NCI-H1105 treated with DMSO at 0.1 percent for 48 hours (cell line): ENCODE data around the gene LYPD1.
A peak's percentile ranks its signal among the peaks of the same experiment; 100 is the strongest.

Source experiments
- DNase-seq: peaks from one replicate; lab custom pipeline; 2025; lab: John Stamatoyannopoulos, UW

Gene LYPD1

DNA sequence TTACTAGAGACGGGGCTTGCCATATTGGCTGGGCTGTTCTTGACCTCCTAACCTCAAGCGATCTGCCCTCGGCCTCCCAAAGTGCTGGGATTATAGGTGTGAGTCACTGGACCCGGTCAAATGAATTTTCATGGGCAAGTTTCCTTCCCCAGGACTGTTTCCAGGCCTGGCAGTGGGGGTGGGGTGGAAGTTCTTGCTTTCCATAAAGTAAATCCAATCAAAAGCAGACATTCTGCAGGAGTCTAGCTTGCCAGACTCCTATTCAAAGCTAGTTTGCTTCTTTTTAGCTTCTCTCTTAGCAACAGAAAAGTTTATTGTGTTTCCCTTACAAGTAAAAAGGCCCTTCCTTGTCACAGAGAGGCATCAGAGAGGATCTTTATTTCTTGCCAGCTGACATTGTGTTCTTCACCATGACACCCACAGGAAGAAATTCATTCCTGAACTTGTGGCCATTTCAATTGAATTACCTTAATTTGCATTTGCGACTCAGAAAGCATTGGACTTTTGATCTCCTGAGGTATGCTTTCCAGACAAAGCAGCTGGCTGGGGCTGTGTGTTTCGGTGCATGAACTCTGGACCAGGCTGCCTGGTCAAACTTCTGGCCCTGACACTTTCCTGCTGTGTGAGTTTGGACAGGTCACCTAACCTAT, 37.9 kb downstream of the LYPD1 start:
- DNase-seq, result no peak

- no peak for DNase-seq
Observed at GRCh38 chr2:132627536-132627935, 42.5 kb downstream of the LYPD1 start.

DNA sequence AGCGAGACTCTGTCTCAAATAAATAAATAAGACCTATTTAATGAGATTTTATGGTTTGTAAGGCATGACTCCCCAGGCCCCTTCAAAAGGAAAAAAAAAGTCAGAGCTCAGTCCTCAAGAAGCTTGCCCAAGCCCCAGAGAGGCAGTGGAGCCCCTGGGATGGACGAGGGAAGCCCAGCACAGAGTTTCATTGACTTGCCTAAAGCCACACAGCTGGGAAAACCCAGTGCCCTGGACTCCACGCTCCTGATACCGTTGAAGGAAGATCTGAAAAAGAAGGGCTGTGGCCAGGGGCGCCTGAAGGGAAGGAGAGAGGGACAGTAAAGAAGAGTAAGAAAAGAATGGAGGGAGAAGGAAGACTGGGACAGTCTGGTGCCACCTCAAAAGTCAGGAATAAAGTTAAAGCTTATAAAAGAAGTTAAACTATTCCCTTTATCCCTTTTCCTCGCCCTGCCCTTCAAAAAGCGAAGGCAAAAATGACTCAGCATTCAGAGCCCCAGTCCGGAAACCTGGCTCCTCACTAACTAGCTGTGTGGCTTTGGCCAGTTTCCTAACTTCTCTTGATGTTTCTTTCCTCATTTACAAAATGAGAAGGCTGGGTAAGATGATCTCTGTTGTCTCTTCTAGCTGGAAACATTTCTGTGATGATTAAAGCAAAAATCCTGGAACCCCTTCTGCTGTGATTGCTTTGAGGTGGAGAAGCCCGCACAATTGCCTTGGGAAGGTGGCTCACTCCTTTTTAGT, 46.7 kb downstream of the LYPD1 start:
- DNase-seq, result no peak

DNA sequence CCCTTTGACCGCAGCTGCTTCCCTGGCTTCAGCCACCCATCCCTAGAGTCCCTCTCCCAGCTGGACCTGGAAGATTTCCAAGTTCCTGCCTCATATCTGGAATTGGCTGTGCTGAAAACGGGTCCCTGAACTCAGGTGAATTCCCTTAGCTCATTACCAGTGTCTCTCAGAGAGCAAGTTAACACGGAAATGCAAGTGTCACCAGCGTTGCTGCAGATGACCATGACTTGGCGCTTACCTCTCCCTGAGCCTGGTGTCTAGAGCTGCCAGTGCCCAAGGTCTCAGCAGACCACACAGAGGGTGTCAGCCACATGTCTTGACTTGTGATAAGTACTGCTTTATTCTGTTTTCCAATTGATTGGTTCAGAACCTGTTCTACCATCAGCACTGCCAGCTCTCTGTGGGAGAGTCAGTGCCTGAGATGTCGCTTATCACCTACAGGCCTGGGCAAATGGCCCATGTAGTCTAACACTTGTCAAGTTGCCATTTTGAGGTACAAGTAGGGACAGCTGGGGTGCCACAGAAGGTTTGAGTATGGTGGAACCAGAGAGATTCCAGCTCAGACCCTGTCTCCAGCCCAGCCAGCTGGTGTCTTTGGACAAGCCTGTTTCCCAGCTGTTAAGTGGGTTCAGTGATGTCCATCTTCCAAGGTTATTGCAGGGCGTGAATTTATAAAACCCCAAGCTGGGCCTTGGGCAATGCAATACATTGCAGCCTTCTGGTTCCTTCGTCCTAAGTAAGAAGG, 48.7 kb downstream of the LYPD1 start:
- peak; percentile 47 for DNase-seq

DNA sequence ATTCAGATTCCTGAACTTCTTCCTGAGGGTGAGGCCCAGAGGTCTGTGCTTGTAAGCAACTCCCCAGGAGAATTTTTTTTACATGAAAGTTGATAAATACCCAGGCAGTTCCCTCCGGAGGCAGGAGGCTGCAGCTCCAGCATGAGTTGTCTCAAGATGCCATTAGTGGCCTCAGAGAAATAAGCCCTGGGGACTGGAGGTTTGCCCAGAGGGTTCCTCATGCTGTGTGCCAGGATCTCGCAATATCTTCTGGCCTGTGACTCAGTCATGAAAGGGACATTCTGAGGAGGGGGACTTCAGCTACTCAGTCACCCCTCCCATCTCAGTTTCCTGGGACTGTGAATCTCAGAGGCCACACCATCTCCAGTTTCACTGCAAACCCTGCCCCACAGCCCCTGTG, 49.9 kb downstream of the LYPD1 start:
- no peak for DNase-seq

DNA sequence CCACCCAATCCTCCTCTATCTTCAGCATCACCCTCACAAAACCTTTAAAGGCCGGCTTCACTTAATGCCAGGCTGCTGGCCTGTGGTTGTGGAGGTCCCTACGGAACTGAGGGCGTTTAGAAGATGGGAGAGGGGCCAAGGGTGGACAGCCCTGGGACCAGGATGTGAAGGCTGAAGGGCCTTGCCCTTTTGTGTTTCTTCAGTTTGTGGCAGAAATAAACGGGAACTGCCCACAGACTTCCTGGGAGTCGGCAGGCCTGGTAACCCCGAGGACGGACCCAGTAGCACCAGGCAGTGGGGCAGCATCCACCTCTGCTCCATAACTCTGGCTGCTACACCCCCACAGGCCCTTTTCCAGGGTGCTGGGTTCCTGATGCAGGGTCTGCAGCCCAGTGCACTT, 51.3 kb downstream of the LYPD1 start:
- DNase-seq, result no peak

DNA sequence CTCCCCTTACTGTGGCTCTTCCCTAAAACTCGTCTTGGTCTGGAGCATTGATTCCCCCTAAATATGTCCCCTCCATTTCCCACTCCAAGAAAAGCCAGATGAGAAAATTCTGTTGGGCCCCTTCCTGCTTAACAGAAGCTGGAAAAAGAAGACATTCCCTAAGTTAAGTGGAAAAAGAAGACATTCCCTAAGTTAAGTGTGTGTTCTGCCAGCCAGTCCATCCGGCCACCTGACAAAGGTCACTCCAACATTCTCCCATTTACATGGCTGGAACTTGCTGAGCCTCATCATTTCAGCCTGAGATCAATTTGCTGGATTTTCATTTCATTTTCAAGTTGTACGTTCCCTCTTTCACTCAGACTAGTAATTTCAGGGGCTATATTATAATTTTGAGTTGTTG, 52.0 kb downstream of the LYPD1 start:
- DNase-seq, result no peak

DNA sequence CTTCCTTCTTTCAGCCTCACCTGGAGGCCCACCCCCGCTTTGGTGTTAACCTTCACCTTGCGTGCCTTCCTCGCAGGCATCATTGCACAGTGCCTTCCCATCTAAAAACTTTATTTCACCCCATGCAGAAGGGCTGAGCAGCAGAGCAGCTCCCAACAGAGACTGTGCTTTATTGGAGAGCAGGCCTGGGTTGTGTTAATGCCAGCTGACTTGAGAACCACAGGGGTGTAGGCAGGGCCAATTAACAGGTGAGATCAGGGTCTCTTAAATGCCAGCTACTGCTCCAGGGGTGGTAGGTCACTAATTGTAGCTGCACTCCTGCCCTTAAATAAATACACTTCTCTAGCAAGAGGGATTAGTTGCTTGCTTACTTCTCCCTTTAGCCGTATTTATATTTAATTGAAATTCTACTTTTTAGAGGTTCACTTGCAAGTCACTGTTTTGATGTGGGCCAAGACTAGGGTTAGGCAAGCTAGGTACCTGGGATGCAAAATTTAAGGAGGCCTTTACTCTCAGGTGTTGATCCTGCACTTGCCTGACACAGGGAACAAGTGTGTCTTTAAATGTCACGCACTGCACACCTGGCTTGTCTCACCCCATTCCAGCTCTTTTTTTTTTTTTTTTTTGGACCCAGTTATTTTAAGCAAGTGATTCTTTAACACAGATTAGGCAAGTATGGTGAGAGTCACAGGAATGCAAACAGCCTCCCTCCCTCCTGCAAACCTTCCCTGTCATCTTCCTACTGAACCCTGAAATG, 54.5 kb downstream of the LYPD1 start:
- no peak for DNase-seq

- DNase-seq, result no peak
Observed at GRCh38 chr2:132611719-132612118, 58.3 kb downstream of the LYPD1 start.

DNA sequence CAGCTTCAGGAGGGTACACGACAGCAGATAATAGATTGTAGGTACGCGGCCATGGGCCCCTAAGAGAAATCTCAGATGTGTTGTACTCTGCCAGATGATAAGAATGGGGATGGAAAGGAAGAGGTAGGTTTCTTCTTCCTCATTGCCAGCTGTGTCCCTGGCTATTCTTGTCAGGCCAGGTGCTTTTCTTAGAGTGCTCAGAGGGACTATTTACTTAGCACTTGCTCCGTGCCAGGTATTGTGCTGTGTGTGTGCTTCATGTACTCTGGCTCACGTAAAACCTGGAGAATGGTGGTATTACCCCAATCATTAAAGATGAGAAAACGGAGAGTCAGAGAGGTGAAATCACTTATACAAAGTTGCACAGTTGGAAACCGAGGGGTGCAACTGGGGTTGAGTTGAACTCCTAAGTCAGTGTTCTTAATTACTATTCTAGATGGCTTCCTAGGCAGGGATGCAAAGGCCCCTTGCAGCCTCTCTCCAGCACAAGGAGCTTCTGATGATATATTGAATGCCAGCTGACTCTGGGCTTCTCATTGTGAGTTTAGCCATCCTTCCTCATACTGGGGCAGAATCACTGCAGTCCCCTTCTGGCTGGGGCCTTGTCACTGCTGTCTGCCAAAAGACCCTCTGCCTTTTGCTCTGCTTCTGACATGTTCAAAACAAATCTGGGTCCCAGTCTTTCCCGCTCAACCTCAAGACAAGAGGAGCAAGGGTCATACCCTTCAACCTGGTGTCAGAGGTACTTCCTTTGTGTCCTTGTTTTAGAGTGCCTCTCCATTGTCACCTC, 60.7 kb downstream of the LYPD1 start:
- DNase-seq, result peak; percentile 39

- DNase-seq, result peak; percentile 71
Observed at GRCh38 chr2:132608311-132608710, 61.7 kb downstream of the LYPD1 start.

DNA sequence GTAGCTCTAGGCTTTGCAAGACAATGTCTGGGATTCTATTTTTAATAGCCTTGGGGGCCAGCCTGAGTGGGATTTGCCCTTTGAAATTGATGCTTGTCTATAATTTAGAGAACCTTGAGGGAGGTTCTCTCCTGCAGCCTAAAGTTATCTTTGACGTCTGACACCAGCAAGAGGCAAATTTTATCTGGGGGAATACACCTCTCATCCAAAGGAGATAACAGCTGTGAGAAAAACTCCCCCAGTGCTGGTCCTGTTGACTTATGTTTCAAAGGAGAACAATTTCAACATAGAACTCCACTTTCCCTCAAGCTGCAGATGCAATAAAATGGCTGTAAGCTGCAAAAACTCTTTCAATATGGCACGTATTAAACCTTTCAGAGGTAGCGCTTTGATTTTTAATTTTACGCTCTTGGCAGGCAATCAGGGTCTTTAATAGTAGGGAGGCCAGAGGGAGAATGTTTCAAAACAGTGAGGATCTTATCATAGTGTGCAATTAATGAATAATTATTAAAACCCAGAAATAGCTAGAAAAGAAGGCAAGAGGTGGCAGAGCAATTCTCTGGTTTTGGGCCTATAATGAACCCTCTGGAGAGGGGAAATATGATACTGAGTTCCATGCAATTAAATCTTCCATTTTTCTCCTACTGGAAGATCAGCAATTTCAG, 62.4 kb downstream of the LYPD1 start:
- peak; percentile 69 for DNase-seq

GRCh38 chr2:132606649-132607048, 63.4 kb downstream of the LYPD1 start:
- no peak for DNase-seq

DNA sequence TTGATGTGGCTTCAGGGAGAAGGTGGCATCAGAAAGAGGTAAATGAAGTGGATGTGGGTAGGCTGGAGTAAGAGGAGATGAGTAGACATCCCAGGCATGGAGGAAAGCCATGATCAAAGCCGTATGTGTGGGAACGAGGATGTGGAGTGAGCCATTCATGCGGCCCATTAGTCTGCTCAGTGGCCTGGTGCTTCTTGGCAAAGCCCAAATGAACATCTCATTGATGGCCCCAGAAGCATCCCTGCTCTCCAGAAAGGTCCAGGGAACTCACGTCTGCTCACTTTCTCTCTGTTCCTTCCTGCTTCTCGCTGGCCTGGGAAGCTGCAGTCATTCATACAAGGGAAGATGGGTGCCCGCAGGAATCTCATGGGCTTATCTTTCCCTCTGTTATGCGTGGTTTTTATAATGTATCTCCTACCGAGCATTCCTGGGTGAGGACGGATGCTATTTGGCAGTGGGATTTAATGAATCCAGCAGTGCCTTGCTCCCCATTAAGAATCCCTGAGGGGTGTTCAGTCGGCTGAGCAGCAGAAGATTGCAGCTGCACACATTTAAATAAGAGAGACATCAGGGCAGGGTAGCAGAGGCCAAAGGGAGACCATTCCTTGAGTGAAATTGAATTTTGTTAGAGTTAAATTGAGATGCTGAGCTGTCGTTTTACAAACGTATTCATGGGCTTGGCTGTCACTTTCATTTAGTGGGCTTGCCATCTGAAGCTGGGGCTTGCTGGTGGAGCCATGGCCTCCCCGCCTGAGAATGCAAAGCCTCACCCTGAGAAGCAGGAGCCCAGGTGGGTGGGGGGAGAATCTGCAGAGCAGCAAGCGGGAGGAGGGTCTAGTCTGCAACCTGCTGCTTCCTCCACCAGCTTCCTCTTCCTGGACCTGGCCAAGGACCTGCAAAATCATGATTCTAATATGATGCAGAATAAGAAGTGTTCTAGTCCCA, 64.5 kb downstream of the LYPD1 start:
- DNase-seq, result no peak

DNA sequence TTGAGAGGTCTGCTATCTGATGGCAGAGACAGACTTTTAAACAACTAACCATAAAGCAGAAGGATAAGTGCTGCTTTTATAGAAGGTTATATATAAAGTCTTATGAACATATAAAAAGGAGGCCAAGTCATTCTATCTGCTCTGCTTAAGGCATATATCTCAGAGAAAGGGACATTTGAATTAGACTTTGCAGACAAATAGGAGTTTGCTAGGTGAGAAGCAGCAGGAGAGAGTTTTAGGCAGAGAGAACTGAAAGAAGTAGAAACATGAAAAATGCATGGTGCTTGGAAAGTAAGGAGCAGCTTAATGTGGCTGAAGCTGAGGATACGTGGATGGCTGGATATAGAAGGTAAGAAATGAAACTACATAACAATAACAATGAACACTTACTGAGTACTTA, 65.4 kb downstream of the LYPD1 start:
- no peak for DNase-seq

DNA sequence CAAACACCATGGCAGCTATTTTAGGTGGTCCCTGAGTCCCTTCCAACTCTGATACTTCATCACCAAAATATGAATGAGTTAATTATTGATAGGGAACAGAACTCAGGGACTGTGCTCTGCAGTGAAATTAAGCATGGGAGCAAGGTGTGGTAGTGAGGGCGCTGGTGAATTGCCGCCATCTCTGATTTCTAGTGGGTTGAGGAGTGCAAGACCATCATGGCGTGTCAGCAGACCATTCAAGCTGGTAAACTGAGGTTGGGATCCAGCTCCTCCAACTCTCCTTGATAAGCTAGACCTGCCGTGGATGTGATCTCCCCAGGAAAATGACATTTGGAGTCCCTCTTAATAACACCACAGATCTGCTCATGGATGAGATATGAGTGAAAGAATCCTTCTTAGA, 70.4 kb downstream of the LYPD1 start:
- no peak for DNase-seq

DNA sequence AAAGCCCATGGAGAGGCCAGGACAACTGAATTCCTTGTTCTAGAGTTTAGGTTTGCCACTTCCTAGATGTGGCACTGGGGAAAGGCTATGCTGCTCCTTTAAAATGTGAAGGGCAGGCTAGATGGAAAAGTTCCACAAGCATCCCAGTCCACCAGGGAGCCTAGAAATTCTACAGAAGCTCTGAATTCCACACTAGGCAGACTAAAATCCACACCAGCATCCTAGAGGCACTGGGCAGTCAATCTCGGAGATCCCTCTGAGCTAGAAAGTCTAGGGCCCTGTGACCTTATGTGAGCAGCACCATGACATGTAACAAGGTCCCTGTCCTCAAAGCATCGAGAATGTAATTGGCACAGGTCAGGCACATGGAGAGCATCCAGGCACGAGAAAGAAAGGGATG, 71.5 kb downstream of the LYPD1 start:
- DNase-seq, result no peak

- no peak for DNase-seq
Observed at GRCh38 chr2:132597831-132598230, 72.2 kb downstream of the LYPD1 start.

- DNase-seq, result no peak
Observed at GRCh38 chr2:132597166-132597565, 72.8 kb downstream of the LYPD1 start.

DNA sequence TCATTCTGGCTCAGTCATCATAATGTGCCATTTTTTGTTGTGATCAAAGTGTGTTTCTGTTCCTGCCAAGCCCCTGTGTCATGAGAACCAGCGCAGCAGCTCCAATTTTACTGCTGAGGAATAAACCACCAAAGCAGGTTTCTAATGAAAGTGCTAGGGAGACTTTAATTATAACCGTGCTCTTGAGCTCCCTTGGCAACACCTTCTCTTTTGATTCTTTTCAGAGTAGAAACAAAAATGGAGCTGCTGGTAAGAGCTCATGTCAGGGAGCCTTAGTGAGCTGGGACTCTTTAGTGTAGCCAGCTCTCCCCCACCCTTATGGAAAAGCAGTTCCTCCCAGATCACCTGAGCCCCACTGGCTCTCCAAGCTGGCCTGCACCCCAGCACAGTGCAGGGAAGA, 74.3 kb downstream of the LYPD1 start:
- no peak for DNase-seq
